GM19099 (cell line): Measurements from ENCODE around the gene UQCC3.

ENCODE experiments used
- POLR2A ChIP-seq: IDR thresholded peaks from 3 replicates; pipeline ENCODE4 v1.6.1; 2011; ENCODE audit warnings: low read depth; ENCODE audit not compliant: insufficient read length; ENCODE audit errors: extremely low read depth

The UQCC3 gene, protein sequence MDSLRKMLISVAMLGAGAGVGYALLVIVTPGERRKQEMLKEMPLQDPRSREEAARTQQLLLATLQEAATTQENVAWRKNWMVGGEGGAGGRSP

DNA sequence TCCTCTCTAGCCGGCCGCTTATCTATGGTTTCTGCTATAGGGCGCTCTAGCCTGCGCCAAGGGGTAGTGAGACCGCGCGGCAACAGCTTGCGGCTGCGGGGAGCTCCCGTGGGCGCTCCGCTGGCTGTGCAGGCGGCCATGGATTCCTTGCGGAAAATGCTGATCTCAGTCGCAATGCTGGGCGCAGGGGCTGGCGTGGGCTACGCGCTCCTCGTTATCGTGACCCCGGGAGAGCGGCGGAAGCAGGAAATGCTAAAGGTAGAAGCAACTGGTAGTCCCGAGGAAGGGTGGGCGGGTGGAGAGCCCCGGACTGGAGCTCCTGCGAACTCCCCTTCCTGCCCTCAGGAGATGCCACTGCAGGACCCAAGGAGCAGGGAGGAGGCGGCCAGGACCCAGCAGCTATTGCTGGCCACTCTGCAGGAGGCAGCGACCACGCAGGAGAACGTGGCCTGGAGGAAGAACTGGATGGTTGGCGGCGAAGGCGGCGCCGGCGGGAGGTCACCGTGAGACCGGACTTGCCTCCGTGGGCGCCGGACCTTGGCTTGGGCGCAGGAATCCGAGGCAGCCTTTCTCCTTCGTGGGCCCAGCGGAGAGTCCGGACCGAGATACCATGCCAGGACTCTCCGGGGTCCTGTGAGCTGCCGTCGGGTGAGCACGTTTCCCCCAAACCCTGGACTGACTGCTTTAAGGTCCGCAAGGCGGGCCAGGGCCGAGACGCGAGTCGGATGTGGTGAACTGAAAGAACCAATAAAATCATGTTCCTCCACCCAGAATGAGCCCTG is at the start of gene UQCC3, which contains the start of gene LBHD1:
UQCC3 (plus strand) TSS at position 66 of the 782 bp plus-strand sequence; CDS start at position 139, 73 bp downstream.
LBHD1 (minus strand) TSS at position 660 of the 782 bp plus-strand sequence. CDS start 2,236 bp downstream, outside the sequence.
- peak; percentile 78 for TF ChIP-seq POLR2A

DNA sequence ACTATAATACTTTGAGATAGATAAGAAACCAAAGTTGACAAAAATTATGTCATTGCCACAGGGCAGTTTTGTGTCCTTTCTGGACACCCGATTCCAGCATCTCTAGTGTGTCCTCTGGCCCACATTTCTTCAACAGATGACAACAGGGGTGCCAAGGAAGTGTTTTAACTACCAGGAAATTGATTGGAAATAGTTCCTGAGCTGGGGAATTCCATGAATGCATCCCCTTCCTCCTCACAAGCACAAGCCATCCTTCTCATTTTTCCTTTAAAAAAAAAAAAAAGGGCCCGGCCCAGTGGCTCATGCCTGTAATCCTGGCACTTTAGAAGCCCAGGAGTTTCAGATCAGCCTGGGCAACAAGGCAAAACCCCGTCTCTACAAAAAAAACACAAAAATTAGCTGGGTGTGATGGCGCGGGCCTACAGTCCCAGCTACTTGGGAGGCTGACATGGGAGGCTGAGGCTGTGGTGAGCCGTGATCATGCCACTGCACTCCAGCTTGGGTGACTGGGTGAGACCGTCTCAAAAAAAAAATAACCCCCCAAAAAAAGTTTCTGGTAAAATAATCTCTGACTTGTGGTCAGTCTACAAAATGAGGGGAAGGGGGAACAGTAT is 48.9 kb upstream of the UQCC3 start:
- TF ChIP-seq POLR2A = no peak

DNA sequence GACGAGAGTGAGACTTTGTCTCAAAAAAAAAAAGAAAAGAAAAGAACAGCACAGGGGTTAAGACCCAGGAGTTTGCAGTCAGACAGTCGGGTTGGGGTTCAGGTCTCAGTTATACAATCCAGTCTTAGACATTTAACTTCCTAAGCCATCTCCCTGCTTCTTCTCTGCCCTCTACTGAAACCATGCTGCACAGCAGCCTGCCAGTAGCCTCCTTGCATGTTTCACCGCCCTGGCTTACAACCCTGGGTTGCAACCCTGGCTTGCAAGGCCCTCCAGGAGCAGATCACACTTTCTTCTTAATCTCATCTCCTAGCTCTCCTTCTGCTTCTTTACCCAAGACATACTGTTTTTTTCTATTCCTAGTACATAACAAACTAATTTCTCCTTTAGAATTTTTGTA is 43.8 kb upstream of the UQCC3 start:
- TF ChIP-seq POLR2A = no peak

DNA sequence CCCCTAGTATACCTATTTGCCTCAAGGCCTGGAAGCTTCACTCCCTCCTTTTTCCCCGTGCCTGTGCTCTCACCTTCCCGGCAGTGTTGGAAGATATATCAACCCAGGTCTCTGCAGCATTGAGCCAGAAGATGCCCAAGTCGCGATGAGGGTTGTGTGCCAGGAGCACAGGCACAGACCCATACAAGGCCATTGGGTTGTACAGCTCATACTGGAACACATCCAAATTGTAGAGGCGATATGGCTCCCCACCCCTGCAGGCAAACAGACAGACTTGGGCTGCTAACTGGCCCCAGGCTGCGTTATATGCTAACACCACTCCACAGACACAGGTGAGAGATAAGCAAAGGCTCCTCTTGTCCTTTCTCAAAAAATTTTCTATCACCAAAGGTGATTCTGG is 39.0 kb upstream of the UQCC3 start:
- no peak for TF ChIP-seq POLR2A

DNA sequence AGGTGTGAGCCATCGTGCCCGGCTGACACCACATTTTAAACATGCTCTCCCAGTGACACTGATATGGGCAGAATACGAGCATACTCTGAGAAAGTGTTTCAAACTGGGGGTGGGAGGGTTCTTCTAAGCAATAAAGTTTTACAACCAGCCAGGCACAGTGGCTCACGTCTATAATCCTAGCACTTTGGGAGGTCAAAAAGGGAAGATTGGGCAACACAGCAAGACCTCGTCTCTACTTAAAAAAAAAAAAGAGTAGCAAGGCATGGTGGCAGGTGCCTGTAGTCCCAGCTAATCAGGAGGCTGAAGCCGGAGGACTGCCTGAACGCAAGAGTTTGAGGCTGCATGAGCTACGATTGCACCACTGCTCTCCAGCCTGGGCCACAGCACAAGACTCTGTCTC is 27.3 kb upstream of the UQCC3 start:
- no peak for TF ChIP-seq POLR2A

DNA sequence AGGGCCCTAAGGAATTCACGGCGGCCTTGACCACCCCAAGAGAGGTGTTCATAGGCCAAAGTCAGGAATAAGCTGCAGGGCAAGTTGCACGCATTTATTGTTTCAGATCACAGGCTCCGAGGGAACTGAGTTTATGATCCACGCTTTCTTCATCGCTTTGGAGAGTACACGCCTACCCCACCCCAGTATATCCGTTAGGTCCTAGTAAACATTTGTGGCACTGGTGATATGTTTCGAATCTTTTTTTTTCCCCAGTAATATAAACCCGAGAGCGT is 25.9 kb upstream of the UQCC3 start:
- no peak for TF ChIP-seq POLR2A

DNA sequence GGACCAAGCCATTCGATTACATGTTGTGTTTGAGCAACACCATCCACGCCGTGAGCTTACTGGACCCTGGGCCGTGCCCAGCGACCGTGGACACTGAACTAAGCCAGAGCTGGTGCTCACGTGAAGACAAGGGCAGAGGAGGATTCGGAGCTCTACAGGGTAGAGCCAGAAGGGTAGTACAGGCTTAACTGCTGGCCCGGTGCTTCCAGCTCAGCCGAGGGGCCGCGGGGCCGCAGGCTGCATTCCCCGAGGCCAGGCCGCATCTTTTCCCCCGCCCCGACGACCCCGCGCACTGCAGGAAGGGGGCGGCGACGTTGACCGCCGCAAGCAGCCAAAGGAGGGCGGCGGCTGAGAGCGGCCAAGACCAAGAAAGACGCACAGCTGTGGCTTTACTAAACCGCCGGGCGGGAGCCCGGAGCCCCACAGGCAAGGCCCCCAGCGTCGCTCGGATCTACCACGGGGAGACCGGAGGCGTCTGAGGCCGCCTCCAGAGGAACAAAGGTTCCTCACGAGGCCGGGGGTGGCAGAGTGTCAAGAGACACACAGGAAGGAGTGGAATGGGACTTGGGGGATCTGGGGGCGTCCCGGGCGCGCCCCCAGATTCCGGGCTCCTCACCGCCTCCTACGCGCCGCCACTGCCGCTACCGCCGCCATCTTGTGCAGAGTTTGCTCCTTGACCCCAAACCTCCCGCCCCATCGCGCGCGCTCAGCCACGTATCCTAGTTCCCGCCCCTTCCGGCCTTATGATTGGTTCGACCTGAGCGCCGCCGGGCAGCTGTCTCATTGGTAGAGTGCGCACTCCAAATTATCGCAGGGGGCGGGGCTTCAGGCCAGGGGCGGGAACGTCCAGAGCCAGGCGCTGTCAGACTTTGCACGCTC is 25.3 kb upstream of the UQCC3 start, which contains the start of gene GANAB:
GANAB (minus strand) TSS at position 668 of the 879 bp plus-strand sequence; CDS start at position 654, 14 bp downstream.
- TF ChIP-seq POLR2A = peak; percentile 94

DNA sequence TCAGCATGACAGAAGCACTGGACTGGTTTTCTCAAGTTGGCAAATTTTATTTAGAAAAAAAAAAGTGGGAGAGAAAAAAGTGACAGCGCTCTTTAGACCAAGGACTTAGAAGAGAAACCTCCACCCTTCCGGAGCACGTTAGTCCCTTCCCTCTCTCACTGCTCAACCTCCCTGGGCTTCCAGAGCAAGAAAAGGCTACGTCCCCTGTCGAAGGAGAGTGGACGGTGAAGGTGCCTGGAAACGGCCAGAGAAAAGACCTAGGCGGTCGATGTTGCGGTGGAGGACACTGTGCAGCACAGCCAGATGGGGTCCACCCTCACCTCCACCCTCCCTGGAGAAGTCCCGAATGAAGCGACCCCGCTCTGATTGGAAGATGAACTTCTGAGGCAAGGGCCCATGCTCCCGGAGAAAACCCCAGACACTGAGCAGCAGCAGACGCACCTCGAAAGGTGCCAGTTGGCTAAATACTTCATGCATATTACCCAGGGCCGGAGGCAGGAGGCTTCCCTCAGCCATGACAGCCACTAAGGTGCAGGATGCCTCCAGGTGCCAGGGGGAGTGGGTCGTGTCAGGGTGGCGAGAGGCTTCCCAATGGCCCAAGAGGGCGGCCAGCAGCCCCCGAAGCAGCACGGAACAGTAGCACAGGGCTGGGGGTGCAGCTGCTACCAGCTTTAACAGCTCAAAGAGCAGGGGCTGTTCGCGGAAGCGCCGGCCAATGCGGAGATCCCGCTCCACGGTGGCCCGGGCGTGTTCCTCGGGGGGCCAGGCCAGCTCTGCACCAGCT is 24.5 kb upstream of the UQCC3 start:
- no peak for TF ChIP-seq POLR2A

DNA sequence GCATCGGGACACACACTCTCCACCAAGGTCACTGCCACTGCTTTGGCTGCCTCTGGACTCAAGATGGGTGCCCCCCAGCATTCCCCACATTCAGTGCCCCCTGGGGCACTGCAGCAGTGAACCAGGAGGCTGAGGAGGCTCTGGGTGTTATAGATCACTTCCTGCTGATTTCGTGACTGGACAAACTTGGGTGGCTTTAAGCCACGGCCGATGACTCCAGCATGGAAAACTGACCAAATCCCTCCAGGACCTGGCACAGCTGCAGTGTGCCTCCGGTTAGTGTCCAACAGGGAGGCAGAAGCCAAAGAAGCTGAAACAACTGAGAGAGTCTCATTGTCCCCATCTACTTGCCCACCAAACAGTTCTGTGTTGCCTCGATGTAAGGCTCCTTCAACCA is 23.9 kb upstream of the UQCC3 start:
- no peak for TF ChIP-seq POLR2A

DNA sequence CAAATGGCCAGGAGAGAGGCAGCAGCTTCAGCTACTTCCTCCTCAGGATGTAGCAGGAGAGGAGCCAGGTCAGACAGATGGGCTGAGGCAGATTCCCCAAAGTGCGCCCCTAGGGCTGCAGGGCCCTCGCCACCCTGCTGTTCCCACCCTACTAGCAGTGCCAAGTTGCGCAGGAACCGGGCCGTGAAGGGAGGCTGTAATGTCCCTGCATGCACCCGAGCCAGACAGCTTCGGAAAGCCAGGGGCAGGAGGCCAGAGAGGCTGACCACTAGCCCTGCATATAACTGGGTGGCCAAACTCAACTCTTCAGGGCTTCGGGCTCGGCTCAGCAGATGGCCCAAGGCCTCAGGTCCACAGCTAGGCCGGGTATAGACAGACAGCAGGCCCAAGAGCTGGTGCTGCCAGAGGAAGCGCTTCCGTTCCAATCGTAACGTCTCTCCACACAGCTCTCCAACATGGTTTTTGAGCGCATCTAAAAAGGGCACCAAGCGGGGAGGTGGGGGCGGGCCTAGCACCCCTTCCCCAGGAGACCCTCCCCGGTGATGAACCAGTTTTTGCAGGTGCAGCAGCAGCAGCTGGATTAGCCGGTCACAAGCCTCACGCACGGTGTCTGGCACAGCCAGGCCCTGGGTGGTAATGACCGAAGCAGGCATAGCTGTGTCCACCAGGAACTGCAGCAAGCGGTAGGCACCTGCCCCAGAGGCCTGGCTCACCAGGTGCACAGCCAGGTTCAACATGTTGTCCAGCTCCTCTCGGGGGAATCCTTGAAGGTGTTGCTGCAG is 23.1 kb upstream of the UQCC3 start:
- no peak for TF ChIP-seq POLR2A

DNA sequence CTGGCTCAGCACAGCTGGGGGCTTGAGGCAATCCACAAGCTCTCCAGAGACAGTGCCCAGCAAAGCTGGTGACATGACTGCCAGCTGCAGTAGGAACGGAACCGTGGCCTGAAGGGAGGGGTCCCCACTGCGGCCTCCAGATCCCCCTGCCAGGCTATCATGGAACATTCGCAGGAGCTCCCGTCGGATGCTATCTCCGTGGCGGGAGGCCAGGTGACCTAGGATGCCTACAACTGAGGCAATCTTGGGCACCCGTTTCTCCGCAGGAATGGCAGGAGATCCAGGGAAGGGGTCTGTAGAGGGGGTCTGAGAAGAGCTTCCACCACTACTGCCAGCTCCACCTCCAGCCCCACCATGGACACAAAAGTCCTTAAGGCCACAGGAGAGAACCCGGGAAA is 22.5 kb upstream of the UQCC3 start:
- no peak for TF ChIP-seq POLR2A

DNA sequence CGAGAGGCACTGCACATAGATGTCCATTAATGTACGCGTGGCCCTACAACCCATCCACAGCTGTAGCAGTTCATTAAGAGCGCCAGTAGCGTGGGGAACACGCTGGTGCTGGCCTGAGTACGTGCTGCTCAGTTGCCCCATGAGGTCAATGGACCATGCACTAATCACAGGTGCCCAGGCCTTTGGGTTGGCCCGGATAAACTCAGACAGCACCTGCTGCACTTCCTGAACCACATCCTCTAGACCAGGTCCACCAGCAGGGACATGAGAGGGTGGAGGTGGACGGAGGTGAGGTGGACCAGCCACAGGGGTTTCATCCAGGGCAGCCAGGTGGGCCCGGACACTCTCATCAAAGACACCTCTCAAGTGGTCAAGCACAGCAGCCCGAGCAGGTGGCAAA is 22.0 kb upstream of the UQCC3 start:
- no peak for TF ChIP-seq POLR2A

DNA sequence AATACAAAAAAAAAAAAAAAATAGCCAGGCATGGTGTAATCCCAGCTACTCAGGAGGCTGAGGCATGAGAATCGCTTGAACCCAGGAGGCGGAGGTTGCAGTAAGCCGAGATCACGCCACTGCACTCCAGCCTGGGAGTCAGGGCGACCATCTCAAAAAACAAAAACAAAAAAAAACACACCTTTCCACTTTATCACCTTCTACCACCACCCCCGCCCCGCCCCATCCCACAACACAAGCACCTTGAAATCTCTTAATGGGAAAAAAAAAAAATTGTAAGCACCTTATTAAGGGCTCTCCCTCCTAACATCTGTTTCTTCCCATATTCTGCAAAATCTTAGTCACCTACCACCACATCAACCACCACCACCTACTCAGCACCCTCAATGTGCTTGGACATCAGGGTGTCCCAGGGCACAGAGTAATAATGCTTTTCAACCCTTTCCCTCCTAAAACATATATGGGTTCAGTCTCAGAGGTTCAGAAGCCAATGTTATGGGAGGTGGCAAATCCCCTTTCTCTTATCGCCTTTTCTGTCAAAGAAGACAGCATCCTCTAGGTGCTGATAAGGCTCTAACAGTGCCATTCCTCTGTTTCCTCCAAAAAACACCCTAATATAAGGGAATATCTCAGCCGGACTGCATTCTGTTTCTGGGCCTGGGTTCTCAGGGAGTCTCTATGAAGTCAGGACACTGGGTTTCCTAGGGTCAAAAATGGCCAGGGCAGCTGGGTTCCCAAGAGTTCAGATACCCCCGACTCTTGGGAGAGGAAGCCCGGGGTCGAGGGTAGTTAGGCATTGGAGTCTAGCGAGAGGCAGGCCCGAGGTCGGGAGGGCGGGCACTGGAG is 19.1 kb upstream of the UQCC3 start:
- no peak for TF ChIP-seq POLR2A
